GM21717 (cell line): ENCODE results near the gene SMIM12.

ENCODE experiments used
- ATAC-seq: cut with Tn5 transposase; IDR thresholded peaks from one replicate; pipeline ENCODE4 v1.9.1; 2021; ENCODE audit warnings: mild to moderate bottlenecking, moderate library complexity; ENCODE audit not compliant: unreplicated experiment

Gene SMIM12

DNA sequence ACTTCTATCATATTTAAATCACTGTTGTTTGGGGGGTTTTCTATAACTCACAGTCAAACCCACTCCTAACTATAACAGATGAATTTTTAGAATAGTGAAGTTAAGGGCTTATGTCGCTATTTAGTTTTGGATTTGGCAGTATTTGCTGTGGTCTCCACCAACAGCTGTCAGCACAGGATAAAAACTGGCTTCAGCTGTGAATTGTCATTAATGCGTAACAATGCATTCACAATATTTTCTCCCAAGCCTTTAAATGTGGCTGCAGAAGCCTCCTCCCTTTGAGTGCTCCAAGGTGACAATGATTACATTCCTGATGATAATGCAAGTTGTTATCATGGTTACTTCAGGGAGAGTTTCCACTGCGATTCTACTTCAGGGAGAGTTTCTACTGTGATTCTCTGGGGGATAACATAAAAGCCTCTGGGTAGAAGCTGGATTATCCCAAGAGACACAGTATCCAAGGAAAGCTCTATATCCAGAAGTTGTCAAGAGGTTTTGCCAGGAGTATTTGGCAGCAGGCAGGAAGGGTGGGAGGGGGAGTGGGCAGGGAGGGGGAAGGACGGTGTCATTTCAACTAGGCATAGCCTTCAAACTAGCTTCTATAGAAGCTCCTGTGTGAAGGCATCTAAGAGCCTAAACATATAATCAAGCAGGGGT lies 14.9 kb upstream of the SMIM12 start:
- ATAC-seq = no peak

DNA sequence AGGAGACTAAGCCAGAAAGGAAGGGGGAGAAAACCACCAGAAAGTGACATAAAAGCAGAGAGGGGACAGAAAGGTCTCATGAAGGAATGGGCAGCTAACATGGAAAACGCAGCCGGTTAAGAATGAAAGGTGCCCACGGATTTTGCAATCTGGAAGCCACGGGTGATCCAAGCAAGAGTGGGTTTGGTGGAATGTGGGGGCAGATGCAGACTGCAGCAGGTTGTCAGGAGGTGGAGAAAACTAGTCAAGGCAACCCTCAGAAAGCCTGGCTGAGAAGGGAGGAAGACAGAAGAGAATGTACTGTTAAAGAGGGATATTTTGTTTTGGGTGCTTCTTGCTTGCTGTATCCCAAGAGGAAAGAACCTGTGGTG lies 12.6 kb upstream of the SMIM12 start:
- ATAC-seq = no peak

DNA sequence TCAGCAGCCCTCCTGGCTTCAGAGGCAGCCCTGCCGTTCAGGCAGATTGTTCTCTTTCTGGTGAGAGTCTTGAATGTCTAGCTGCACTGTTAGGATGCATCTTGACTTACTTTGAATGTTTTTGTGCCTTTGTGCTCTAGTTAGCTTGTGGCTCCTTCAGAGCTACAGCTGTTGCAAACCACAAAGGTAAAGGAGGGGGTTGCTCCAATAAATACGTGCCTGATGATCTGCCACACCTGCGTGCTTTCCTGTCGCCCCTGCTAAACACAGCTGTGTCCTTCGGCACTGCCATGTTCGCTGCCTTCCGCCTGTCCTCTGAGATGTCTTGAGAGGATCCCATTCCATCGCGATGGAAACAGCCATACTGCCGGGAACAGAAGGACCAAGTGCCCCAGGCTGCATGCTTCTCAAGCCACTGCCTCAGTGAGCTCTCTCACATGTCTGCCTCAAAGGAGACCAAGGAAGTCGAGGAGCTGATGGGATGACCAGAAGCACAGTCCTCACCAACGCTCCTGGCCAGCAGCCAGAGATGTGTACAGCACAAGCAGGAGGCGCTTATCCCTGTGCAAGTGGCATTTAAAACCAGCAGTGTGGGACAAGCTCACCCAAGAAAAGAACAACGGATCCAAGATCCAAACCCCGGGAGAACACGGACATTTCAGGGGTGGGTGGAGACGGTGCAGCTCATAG lies 12.0 kb upstream of the SMIM12 start:
- no peak for ATAC-seq

DNA sequence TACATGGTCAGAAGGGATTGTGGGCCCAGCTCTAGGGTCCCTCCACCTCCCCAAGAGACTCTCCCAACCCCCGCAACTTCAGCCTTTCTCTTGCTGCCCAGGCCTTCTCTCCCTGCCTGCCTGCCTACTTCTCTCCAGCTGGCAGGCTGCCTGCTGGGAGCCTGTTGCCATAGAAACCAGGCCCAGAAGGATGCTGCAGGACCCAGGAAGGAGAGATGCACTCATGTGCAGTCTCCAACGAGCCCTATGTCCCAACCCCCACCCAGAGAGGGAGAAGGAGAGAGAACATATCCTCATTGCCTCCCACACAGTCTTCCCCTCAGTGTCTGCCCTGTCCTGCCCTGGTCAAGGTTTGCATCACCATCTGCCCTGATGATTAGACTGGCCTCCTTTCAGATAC lies 10.8 kb upstream of the SMIM12 start:
- ATAC-seq = no peak

DNA sequence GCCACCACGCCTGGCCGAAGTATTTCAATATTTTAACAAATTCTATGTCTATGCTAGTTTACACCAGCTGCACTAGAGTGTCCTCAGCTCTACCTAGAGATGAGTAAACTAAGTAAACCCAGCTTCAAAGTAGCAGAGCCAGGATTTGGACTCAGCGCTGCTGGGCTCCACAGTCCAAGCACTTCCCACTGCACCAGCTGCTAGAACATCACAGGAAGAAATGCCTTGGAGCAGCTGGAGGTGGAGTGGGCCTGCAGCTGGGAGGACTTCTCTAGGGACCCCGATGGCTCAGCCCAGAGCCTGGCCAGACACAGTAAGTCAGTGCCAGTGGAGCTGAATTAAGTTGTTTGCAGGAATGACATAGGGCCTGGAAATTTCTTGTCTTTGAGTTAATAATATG lies 10.2 kb upstream of the SMIM12 start:
- no peak for ATAC-seq

DNA sequence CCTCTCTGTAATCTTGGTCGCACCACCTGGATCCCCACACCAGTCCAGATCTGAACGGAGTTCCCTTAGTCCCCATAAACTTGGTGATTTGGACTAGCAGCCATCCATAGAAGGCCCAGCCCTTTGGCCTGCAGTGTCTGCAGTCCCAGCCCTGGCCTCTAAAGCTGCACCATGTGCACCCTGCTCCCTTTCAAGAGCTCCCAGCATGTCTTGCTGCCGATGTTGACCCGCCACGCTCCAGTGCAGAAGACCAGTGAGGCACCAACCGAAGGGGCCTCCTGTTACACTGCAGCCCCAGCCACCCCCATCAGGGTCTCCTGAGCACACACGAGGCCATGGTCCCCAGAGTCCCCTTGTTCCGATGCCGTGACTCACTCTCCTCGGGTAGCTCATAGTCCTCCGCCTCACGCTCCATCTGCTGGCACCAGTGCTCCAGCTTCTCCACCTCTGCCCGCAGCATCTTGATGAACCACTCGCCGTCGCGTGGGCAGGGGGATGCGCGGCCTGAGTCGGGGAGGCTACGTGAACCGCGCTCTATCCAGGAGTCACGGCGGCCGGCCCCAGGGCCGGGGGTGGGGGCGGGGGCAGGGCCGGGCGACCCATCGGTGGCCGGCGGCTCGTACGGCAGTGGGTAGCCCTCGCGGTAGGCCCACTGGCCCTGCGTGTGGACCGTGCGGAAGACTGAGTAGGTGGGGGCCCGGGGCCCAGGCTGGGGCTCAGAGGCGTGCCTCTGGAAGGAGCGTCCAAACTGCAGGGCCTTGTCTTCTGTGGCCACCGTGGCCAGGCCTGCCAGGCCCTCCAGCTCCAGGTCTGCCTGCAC lies 8.9 kb upstream of the SMIM12 start:
- ATAC-seq = no peak

DNA sequence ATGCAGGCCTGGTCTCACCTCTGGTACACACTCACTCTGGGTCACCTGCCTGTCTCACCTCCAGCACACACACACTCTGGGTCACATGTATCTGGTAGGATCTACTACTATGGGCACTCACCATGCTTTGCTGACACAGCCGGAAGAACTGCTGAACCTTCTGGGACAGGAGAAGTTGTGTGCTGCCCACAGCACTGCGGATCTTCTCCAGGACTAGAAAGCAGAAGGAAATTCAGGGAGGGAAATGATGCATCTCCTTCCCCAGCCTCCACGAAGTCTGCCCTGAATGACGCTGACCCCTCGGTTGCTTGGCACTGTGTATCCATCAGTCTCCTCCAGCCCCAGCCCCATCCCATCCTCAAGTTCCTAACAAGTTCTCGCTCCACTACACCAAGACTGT lies 7.9 kb upstream of the SMIM12 start:
- ATAC-seq = no peak

DNA sequence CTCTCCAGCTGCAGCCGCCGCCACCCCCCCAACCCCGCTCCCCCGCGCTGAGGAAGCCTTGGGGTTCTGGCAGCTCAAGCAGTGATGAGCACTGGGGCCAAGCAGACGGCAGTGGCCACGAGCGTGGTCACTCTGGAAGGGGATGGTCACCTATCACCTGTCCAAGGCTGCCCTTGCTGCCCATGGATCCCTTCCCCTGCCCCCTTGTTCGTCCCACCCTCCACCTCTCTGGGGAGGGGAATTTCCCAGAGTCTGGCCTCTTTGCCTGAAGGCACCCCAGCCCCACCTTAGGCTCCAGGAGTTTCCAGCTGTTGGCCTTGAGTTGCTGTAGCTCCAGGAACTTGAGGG lies 7.2 kb upstream of the SMIM12 start:
- ATAC-seq = no peak

DNA sequence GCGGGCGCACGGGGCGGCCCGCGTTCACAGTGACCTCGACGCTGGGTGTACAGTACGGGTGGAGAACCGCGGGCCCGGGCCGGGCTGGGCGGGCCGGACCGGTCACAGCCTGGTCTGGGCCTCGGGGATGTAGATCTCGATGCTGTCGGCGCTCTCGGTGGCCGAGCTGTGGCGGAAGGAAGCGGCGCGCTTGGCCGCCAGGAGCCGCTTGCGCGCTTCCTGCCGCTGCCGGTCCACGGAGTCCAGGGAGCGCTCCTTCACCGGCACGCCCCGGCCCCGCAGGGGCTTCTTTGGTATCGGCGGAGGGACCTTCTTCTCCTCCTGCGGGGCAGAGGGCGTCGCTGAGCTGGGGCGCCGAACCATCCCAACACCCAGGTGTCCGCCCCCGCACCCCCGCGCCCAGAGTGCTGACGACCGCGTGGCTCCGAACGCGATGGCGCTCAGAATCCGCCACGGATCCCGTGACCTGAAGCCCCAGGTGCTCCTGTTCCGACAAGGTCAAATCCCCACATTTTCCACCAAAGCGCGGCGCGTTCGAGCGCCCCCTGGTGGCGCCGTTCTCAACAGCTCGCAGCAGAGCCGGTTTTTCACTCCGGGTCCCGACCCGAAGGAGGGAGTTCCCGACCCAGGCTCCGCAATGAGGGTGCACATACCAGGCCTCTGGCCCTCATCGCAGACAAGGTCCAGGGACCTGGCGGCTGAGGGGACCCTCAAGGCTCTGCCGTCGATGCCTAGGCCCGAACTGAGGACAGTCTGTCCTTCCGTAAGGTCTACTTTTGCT lies 6.6 kb upstream of the SMIM12 start:
- peak; percentile 72 for ATAC-seq

DNA sequence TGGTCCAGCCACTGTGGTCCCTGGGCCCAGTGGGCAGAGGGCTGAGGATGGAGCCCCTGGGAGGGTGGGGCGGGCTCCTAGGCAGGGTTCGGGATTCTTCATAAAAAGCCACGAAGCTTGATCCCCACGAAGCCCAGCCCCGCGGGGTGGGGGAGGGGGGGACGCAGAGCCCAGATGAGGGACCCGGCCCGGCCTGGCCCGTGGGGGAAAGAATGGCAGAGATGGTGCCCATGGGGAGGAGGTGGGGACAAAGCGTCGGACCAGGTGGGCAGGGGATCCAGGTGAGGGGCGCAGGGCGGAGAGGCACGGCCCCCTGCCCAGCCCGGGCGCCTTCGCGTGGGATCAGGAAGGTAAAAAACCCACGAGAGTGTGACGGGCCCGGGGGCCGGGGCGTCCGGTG lies 6.0 kb upstream of the SMIM12 start:
- ATAC-seq = no peak

DNA sequence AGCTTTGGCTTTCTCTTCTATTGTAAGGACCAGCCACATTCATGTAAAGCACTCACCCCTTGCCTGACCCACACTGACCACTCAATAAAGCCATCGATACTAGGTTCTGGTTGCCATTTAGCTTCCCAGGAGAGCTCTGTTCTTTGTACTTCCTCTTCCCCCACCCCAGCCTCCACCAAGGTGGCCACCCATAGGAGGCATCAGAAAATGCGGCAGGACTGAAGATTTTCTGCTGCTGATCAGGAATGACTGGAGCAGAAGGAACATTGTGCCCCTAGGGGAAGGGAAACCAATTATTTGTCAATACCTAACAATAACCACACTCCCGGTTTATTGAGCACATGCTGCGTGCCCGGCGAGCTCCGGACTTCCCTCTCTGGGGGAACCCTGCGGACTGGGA lies 5.2 kb upstream of the SMIM12 start:
- ATAC-seq = no peak

DNA sequence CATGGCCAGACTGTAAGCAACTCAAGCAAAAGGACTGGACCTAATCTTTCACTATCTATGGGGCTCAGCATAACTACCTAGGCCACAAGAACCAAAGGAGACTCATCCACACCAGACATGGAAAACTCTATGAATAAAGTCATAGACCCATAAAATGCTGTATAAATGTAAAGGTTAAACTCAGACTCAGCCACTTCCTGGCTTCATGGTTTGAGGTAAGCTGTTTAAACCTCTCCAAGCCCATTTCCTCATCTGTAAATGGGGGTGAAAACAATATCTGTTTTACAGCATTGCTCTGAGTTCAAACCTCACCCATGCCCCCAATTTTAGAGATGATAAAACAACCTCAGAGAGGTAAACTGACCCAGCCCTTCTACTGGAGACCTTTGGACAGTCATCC lies 4.0 kb upstream of the SMIM12 start:
- ATAC-seq = no peak

DNA sequence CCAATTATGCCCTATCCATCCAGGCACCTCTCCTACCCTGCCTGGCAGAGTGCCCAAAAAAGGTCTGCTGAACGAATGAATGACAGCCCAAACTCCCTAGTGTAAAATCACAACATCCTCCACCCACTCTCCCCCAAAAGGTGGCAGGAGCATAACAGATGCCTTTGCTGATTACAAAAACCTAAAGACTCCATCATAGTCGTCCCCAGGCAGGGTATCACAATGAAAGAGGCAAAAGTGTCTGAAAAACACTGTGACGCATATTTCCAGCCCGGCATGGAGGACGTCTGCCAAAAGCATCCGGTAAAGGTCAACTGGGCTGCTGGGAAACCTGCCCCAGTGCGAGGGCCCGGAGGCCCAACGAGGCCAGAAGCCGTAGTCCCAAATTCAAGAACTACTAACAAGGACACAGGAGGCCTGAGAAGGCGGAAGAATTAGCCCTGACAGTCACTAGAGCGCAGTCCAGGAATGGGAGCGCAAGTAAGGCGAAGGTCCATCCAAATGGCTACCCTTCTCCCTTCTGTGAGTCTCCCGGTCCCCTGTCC lies 576 bp downstream of the SMIM12 start:
- peak; percentile 23 for ATAC-seq

DNA sequence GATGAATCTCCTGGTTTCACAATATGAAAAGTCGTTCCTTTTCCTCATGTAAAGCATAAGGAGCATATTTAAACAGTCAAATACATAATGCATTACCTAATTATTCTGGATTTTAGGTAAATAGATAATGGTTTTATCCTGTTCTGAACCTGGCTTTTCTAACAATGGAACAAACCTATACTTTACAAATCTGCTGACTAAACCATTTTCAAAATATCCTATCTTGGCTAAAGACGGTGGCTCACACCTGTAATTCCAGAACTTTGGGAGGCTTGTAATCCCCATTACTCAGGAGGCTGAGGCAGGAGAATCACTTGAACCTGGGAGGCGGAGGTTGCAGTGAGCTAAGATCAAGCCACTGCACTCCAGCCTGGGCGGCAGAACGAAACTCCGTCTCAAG lies 2.9 kb downstream of the SMIM12 start:
- no peak for ATAC-seq

DNA sequence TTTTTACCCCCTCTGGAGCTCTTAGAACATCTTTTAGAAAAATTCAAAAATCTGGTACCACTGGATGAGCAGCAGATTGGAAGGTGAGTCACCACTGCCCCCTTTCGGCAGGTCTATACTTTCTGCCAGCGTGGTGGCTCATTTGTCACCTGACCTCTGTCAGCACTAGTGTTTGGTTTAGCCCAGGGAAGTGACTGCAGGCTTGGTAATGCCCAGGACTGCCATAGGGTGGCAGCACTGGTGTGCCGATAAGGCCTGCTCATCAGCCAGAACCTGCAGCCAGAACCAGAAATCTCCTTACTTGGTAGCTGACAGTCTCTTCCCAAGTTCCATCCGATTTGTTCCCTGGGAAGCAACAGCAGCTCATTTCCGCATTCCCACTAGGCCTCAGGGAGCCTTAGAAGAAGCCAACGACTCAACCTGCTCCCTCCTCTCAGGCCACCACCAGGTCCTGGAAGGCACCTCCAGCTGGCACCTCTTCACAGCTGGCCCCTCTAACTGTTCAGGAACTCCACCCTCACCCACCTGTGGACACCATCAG lies 6.8 kb downstream of the SMIM12 start:
- ATAC-seq = peak; percentile 92

DNA sequence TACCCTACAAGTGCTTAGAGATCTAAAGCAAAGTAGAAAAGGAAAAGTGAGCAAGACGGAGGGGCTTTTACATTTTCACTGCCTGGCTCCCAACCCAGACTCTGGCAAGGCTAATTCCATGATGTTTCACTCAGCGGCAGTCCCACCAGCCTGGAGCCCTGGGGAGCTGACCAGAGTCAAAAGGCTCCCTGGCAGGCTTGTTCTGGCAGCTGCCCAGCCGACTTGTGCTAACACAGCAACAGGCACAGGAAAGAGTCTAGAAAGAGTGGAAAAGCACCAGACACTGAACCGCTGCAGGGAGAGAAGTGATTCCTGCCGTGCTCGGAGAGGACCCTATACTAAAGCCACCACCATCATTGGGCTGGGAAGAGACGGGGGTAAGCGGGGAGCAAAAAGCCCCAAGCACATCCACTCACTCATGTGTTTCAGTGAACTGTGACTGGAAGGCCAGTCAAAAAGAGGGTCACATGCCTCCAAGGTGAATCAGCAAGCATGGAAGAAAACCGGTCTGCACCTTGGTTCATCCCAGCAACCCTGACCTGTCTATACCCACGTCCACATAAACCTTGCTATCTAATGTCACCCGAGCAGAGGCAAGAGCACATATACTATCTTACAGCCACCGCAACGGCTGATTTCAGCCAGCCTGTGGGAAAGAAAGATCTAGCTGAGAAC lies 8.0 kb downstream of the SMIM12 start:
- ATAC-seq = no peak

DNA sequence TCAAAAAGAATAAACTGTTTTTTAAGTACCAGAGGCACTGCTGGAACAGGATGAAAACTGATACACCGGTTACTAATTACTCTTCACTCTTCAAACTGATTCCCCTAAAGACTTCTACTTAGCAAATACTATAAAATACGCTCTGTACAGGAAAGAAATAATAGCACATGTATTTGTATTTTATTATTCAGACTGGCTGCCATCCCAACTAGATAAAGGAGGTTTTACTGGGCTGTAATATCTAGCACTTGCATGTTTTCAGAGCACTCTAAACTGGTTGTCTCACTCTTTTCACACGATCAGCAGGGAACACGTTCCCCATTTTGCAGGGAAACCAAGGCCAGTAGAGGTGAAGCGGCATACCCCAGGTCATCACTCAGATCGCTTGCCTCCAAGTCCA lies 9.2 kb downstream of the SMIM12 start:
- ATAC-seq = no peak

DNA sequence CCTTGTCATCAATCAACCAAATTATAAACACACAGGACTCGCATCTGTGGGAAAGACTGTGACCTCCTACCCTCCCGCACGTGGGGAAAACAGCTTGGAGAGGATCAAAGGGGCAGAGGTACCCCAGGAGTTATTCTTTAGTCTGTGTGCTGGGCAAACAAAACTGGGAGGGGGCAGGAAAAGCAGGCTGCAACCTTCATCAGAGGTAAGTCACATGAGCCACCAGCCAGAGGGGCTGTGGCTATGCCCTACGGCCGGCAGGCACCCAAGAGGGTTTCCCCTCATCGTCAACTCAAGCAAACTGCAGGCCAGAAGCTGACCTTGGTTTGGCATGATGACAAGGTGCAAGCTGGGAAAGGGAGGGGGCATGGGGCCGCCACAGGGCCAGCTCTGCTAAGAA lies 12.5 kb downstream of the SMIM12 start:
- ATAC-seq = no peak

DNA sequence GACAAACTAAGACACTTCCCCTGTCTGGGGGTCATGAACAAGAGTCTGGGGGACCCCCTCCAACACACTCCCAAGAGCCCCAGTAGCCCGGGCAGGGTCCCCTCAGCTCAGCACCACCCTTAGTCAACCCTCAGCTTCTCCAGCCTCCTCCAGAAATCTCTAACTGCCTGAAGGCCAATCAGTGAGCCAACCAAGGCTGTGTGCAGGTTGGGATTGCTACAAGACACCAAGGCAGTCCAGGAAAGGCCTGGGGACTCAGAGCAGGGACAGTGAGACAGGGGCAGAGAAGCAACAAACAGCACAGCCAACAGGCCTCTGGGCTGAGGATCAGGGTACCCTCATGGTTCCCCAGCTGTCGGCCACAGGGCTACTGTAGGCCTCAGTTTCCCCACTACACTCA lies 13.3 kb downstream of the SMIM12 start:
- ATAC-seq = no peak

DNA sequence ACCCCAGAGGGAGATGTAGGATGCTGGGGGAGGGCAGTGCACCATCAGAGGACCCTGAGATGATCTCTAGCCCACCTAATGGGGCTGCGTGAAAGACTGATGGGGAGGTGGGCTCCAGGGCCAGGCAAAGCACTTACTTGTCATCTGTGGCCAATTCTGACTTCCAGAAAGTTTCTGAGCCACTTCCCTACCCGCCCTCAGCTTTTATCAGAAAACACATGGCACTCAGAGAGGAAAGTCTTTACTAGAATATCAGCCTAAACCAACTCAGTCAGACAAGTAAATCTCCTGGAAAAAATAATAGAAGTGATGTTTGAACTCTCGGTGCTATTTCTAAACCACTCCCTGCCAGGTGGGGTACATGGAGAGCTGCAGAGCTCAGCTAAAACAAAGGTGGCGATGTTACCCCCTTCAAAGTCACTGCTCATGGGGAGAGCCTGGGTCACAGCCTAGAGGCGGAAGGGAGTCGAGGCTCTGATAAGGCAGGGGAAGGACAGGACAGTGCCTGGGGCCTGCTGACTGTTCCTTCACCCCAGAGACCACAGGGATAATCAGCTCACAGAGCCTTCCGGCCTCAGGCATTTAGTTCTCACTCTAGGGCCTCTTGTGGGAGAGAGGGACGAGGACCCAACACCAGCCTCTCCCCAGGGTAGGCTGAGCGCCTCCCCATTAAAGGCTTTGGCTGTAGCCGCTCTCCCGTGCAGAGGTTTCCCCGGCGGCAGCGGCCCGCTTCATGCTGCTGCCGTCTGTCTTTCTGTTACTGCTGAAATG lies 14.2 kb downstream of the SMIM12 start:
- no peak for ATAC-seq
